OCI-LY7 (cell line): ENCODE data around the gene PHACTR1.

Source experiments
- CTCF ChIP-seq: fragments of 200-600 bp; sonication (generic); conservative IDR thresholded peaks from 2 replicates; pipeline ENCODE4 v1.5.1; 2014; ENCODE audit warnings: mild to moderate bottlenecking, antibody characterized with exemption, low read length, moderate library complexity, mixed read lengths
- EZH2phosphoT487 ChIP-seq: fragments of 200-600 bp; sonication (generic); IDR thresholded peaks from 2 replicates; pipeline ENCODE4 v1.6.1; 2018; ENCODE audit warnings: low read depth, borderline replicate concordance, mild to moderate bottlenecking, mixed run types, antibody characterized with exemption, low read length, moderate library complexity, mixed read lengths

GRCh38 chr6:12957321-12958051 is 240.9 kb downstream of the PHACTR1 start:
- 0 out of 2 replicates have a peak, but pooled peaks have one; percentile 83 for TF ChIP-seq EZH2phosphoT487
- TF ChIP-seq CTCF = no peak
